Stimulated activated naive B cell treated with anti-CD40 and anti-IgM and Interleukin-4, amounts not matched to agents 10 μg/mL and 1 μg/mL and 100 μg/mL, for 72 hours (primary cell): Measurements from ENCODE around the gene ATP10D.

Source experiments
- ATAC-seq, 2 donors: fragments of 150-1000 bp; cut with Tn5 transposase; replicated peaks; 2 replicates each; pipeline ENCODE4 v1.10.0; 2021; ENCODE audit warnings: moderate library complexity in 1 of 2
- DNase-seq: peaks from one replicate; pipeline ENCODE4 v3.0.0; 2021
- H3K27ac Mint-ChIP-seq: one replicate; pipeline ENCODE4 v1.8.0; 2022; ENCODE audit warnings: mild to moderate bottlenecking, mixed read lengths
- H3K27me3 Mint-ChIP-seq, 2 donors: one replicate each; pipeline ENCODE4 v1.8.0; 2022; ENCODE audit warnings: mixed read lengths in 2 of 2
- H3K36me3 Mint-ChIP-seq, 2 donors: one replicate each; pipeline ENCODE4 v1.8.0; 2022; ENCODE audit warnings: mixed read lengths in 2 of 2, mild to moderate bottlenecking in 1 of 2
- H3K4me1 Mint-ChIP-seq, 2 donors: one replicate each; pipeline ENCODE4 v1.8.0; 2022; ENCODE audit warnings: mixed read lengths in 2 of 2, mild to moderate bottlenecking in 1 of 2
- H3K4me3 Mint-ChIP-seq, 2 donors: one replicate each; pipeline ENCODE4 v1.8.0; 2022; ENCODE audit warnings: mild to moderate bottlenecking in 2 of 2, mixed read lengths in 2 of 2, moderate library complexity in 1 of 2
- H3K9me3 Mint-ChIP-seq, 2 donors: one replicate each; pipeline ENCODE4 v1.8.0; 2022; ENCODE audit warnings: mixed read lengths in 2 of 2, mild to moderate bottlenecking in 1 of 2

Gene ATP10D

GRCh38 chr4:47612116-47613023 is 127.3 kb downstream of the ATP10D start:
- Mint-ChIP-seq H3K27me3 (peaks cover 0 to 7% of the 10 kb centered on the region in 2 donors), H3K4me3 (no peak overlapping the region), H3K4me1 (no peaks in the 10 kb centered on the region), H3K36me3 (peaks cover 5 to 7% of the 10 kb centered on the region in 2 donors), H3K27ac (no peak overlapping the region), H3K9me3 (peaks cover 0 to 1% of the 10 kb centered on the region in 2 donors)
- ATAC-seq (no peak), DNase-seq (no peak)

GRCh38 chr4:47615385-47615784 is 130.3 kb downstream of the ATP10D start:
- peaks cover 0 to 1% of the 10 kb centered on the region in 2 donors for H3K9me3 Mint-ChIP-seq
- DNase-seq (no peak), ATAC-seq (no peak)
- no peak overlapping the region for H3K4me3 Mint-ChIP-seq
- peaks cover 0 to 9% of the 10 kb centered on the region in 2 donors for H3K4me1 Mint-ChIP-seq
- H3K27me3 Mint-ChIP-seq = peaks cover 0 to 7% of the 10 kb centered on the region in 2 donors
- no peak overlapping the region for H3K27ac Mint-ChIP-seq
- peaks cover 8 to 12% of the 10 kb centered on the region in 2 donors for H3K36me3 Mint-ChIP-seq

GRCh38 chr4:47617607-47618006 is 132.5 kb downstream of the ATP10D start:
- Mint-ChIP-seq H3K4me1 (peaks cover 0 to 9% of the 10 kb centered on the region in 2 donors), H3K9me3 (peaks cover under 1% of the 10 kb centered on the region in 2 donors), H3K4me3 (no peak overlapping the region), H3K27ac (no peak overlapping the region), H3K36me3 (peaks cover 10% of the 10 kb centered on the region in 2 donors), H3K27me3 (peaks cover 0 to 4% of the 10 kb centered on the region in 2 donors)
- peak; percentile 99 for ATAC-seq
- no peak for DNase-seq

- H3K36me3 Mint-ChIP-seq = peaks cover 12 to 13% of the 10 kb centered on the region in 2 donors
- DNase-seq = no peak
- peaks cover 5 to 7% of the 10 kb centered on the region in 2 donors for H3K9me3 Mint-ChIP-seq
- H3K27me3 Mint-ChIP-seq = no peaks in the 10 kb centered on the region
- H3K27ac Mint-ChIP-seq = no peak overlapping the region
- no peak for ATAC-seq
- H3K4me3 Mint-ChIP-seq = no peak overlapping the region
- H3K4me1 Mint-ChIP-seq = peaks cover 0 to 9% of the 10 kb centered on the region in 2 donors
Measured at GRCh38 chr4:47619691-47620090, 134.6 kb downstream of the ATP10D start.

GRCh38 chr4:47621181-47621580 is 136.1 kb downstream of the ATP10D start:
- DNase-seq (no peak), ATAC-seq (no peak)
- Mint-ChIP-seq H3K9me3 (peaks cover 5 to 7% of the 10 kb centered on the region in 2 donors), H3K27me3 (no peaks in the 10 kb centered on the region), H3K4me3 (no peak overlapping the region), H3K36me3 (peaks cover 12 to 13% of the 10 kb centered on the region in 2 donors), H3K4me1 (peaks cover 12% of the 10 kb centered on the region in 2 donors), H3K27ac (no peak overlapping the region)

GRCh38 chr4:47624031-47624441 is 139.0 kb downstream of the ATP10D start:
- ATAC-seq = no peak
- peaks cover 6 to 10% of the 10 kb centered on the region in 2 donors for H3K36me3 Mint-ChIP-seq
- peaks cover 5 to 7% of the 10 kb centered on the region in 2 donors for H3K9me3 Mint-ChIP-seq
- no peak overlapping the region for H3K27ac Mint-ChIP-seq
- DNase-seq = no peak
- no peaks in the 10 kb centered on the region for H3K27me3 Mint-ChIP-seq
- H3K4me3 Mint-ChIP-seq = no peak overlapping the region
- peaks cover 4 to 16% of the 10 kb centered on the region in 2 donors for H3K4me1 Mint-ChIP-seq

- peaks cover 0 to 15% of the 10 kb centered on the region in 2 donors for H3K27me3 Mint-ChIP-seq
- H3K27ac Mint-ChIP-seq = no peak overlapping the region
Measured at GRCh38 chr4:47631161-47631560, 146.1 kb downstream of the ATP10D start.

GRCh38 chr4:47639531-47639930 is 154.5 kb downstream of the ATP10D start:
- DNase-seq (no peak), ATAC-seq (no peak)
- H3K27me3 Mint-ChIP-seq = peaks cover 6 to 44% of the 10 kb centered on the region in 2 donors
- no peak overlapping the region for H3K27ac Mint-ChIP-seq
- H3K4me3 Mint-ChIP-seq = no peak overlapping the region
- no peaks in the 10 kb centered on the region for H3K4me1 Mint-ChIP-seq
- peaks cover 18 to 20% of the 10 kb centered on the region in 2 donors for H3K9me3 Mint-ChIP-seq
- H3K36me3 Mint-ChIP-seq = peaks cover 14 to 20% of the 10 kb centered on the region in 2 donors

More at GRCh38 chr4:47631161-47631560, 146.1 kb downstream of the ATP10D start:
- H3K36me3 Mint-ChIP-seq = peaks cover 0 to 2% of the 10 kb centered on the region in 2 donors
- no peak for ATAC-seq
- H3K4me3 Mint-ChIP-seq = no peak overlapping the region
- no peak for DNase-seq
- H3K4me1 Mint-ChIP-seq = peaks cover 1 to 4% of the 10 kb centered on the region in 2 donors
- H3K9me3 Mint-ChIP-seq = no peaks in the 10 kb centered on the region

- no peak overlapping the region for H3K4me3 Mint-ChIP-seq
- H3K27me3 Mint-ChIP-seq = peaks cover 6 to 33% of the 10 kb centered on the region in 2 donors
- H3K4me1 Mint-ChIP-seq = no peaks in the 10 kb centered on the region
- no peak for ATAC-seq
- H3K36me3 Mint-ChIP-seq = peaks cover 14 to 20% of the 10 kb centered on the region in 2 donors
- H3K27ac Mint-ChIP-seq = no peak overlapping the region
- H3K9me3 Mint-ChIP-seq = peaks cover 18 to 20% of the 10 kb centered on the region in 2 donors
- no peak for DNase-seq
Measured at GRCh38 chr4:47640911-47641310, 155.8 kb downstream of the ATP10D start.

- ATAC-seq = no peak
- H3K9me3 Mint-ChIP-seq = peaks cover 14 to 16% of the 10 kb centered on the region in 2 donors
- H3K4me1 Mint-ChIP-seq = no peaks in the 10 kb centered on the region
Measured at GRCh38 chr4:47641755-47642154, 156.7 kb downstream of the ATP10D start.

GRCh38 chr4:47642191-47642830 is 157.2 kb downstream of the ATP10D start:
- ATAC-seq (no peak), DNase-seq (no peak)
- Mint-ChIP-seq H3K9me3 (peaks cover 8 to 11% of the 10 kb centered on the region in 2 donors), H3K27ac (no peak overlapping the region), H3K36me3 (peaks cover 7 to 10% of the 10 kb centered on the region in 2 donors), H3K27me3 (peaks cover 0 to 19% of the 10 kb centered on the region in 2 donors), H3K4me1 (no peaks in the 10 kb centered on the region), H3K4me3 (no peak overlapping the region)

More at GRCh38 chr4:47641755-47642154, 156.7 kb downstream of the ATP10D start:
- Mint-ChIP-seq H3K27ac (no peak overlapping the region), H3K36me3 (peaks cover 10 to 16% of the 10 kb centered on the region in 2 donors), H3K4me3 (no peak overlapping the region), H3K27me3 (peaks cover 3 to 24% of the 10 kb centered on the region in 2 donors)
- no peak for DNase-seq
